ENCODE measurements around the gene CASQ1. TPM values are rescaled to one million over a fixed set of nuclear protein-coding genes. Genes with fewer than 3 reads are reported as not detected.
A peak's percentile ranks its signal among the peaks of the same experiment; 100 is the strongest.

CASQ1 gene
- total RNA-seq, 3 donors from 2014 or later = 0.34 to 0.82 TPM; not detected in 1

DNA sequence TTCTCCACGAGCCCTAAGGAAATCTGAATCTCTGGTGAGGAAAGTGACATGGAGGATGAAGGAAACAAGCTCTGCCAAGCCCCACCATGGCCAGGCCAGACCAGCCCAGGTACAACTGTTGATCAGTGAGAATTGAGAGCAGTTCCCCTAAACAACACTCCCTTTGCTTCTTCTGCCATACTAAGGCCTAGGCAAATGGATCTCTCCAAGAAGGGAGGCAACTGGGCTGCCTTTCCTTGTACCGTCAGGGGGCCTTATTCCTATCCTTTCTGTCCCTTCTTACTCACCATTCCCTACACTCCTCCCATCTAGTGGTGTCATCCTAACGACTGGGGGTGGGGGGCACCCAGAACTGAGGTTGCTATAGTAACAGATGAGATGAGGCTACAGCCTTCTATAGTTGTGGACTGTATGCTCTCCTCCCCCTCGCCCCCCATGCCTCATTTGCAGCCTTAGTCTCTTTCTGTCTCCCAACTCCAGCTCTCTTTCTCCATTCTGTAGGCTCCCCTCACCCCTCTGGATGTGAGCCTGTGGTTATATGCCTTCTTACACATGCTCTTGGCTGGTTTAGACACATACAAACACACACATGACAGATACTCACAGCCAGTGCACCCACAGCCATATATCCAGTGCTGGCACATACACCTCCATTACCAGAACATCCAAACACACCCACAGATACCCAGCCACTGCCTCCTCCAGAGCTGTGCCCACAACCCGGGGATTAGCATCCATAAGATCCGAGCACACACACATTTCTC, 18.4 kb downstream of the CASQ1 start:
- DNase-seq (no peak), ATAC-seq (no peak)
- Histone ChIP-seq H3K4me1 (ENCODE audit: low read depth) (peaks cover 17% of the 10 kb centered on the region), H3K4me3 (no peak overlapping the region), H3K36me3 (ENCODE audit: low read depth) (no peaks in the 10 kb centered on the region), H3K9me3 (no peaks in the 10 kb centered on the region)
- intact Hi-C loops (cut with DNase I, micrococcal nuclease) = no loop called here
- TF ChIP-seq, protein P1, sequence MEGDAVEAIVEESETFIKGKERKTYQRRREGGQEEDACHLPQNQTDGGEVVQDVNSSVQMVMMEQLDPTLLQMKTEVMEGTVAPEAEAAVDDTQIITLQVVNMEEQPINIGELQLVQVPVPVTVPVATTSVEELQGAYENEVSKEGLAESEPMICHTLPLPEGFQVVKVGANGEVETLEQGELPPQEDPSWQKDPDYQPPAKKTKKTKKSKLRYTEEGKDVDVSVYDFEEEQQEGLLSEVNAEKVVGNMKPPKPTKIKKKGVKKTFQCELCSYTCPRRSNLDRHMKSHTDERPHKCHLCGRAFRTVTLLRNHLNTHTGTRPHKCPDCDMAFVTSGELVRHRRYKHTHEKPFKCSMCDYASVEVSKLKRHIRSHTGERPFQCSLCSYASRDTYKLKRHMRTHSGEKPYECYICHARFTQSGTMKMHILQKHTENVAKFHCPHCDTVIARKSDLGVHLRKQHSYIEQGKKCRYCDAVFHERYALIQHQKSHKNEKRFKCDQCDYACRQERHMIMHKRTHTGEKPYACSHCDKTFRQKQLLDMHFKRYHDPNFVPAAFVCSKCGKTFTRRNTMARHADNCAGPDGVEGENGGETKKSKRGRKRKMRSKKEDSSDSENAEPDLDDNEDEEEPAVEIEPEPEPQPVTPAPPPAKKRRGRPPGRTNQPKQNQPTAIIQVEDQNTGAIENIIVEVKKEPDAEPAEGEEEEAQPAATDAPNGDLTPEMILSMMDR (IDR thresholded peaks at IDR 0.05) = no peak

DNA sequence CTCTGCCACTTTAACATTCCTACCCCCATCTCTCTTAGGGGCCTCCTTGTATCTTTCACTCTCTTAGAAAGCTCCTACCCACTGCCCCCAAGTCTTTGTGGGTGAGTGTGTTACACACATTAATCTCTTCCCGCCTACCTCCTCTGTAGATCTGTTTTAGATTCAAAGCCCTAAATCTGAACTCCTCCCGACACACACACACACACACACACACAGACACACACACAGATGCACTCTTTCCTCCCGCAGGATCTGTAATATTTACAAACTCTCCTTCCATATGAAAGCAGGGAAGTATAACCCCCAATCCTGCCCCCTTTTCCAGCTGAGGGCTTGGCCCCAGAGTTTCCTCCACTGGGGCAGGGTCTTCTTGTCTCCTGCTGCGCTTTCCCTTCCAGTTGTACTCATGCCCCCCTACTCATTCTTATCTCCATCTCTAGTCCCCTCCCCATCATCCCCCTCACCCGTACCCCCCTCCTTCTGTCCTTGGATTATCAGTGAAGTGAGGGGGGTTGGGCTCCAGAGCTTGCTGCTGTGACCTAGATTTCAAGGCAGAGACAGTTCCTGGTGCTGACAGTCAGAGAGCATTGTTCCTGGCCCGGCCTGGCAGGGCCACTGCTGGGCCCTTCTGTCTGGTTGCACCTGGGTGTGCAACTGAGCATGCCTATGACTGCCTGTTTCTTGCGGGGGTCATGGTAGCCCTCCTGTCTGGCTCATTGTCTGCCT, 19.1 kb downstream of the CASQ1 start:
- no peak for DNase-seq
- H3K4me3 ChIP-seq = no peak overlapping the region
- H3K9me3 ChIP-seq = no peaks in the 10 kb centered on the region
- no peak for ATAC-seq
- no peaks in the 10 kb centered on the region for H3K36me3 ChIP-seq (ENCODE audit: low read depth)
- H3K4me1 ChIP-seq (ENCODE audit: low read depth) = peaks cover 17% of the 10 kb centered on the region
- intact Hi-C loops (cut with DNase I, micrococcal nuclease) = no loop called here
- TF ChIP-seq, protein P1 (IDR thresholded peaks at IDR 0.05) = no peak

DNA sequence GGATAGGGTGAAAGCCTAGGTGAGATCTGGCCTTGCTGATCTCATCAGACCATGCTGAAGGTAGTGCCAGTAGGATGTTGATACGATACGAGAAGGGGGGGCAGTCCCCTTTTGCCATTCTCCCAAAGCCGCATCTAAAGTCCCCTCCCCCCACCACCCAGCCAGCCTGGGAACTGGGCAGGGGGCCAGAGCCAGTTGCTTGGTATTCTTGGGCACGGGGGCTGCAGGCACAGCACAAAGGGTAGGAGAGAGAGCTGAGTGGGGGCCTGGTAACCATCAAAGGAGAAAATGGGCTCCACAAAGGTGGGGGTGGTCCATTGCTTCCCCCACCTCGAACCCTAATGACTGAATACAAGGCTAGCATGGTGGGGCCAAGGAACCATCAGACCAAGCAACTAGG, 20.2 kb downstream of the CASQ1 start:
- DNase-seq (no peak), ATAC-seq (no peak)
- Histone ChIP-seq H3K9me3 (no peaks in the 10 kb centered on the region), H3K36me3 (ENCODE audit: low read depth) (no peaks in the 10 kb centered on the region), H3K4me1 (ENCODE audit: low read depth) (peaks cover 19% of the 10 kb centered on the region), H3K4me3 (no peak overlapping the region)
- TF ChIP-seq, protein P1 (IDR thresholded peaks at IDR 0.05) = no peak
- intact Hi-C loops (cut with DNase I, micrococcal nuclease) = no loop called here

DNA sequence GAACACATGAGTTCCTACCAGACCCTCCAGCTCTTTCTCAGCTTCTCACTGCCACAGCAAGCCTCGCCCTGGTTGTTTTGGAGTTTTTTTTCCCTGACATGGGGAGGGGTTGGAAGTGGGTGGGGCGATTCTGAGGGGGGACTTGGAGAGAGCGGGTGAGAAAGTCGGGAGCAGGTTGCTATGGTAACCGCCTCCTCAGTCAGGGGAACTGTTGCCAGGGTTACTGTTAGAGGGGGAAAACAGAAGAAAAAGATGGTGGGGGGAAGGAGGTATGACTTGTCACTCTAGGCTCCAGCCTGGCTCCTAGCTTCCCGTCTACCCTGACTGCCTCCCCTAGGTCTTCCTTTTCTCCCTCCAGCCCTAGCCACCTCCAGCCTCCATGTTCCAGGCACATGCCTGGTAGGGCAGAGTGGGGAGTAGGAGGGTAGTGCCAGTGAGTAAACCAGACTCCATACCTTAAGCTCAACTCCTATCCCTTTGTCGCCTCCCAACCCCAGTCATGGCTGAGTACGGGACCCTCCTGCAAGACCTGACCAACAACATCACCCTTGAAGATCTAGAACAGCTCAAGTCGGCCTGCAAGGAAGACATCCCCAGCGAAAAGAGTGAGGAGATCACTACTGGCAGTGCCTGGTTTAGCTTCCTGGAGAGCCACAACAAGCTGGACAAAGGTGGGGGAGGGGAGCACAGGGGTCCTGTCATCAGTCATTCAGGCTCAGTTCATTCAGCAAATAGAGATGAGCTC, 20.8 kb downstream of the CASQ1 start:
- intact Hi-C loops (cut with DNase I, micrococcal nuclease) = no loop called here
- H3K4me1 ChIP-seq (ENCODE audit: low read depth) = peaks cover 13% of the 10 kb centered on the region
- no peaks in the 10 kb centered on the region for H3K36me3 ChIP-seq (ENCODE audit: low read depth)
- no peak overlapping the region for H3K4me3 ChIP-seq
- no peak for DNase-seq
- TF ChIP-seq, protein P1 (IDR thresholded peaks at IDR 0.05) = no peak
- H3K9me3 ChIP-seq = no peaks in the 10 kb centered on the region
- no peak for ATAC-seq

DNA sequence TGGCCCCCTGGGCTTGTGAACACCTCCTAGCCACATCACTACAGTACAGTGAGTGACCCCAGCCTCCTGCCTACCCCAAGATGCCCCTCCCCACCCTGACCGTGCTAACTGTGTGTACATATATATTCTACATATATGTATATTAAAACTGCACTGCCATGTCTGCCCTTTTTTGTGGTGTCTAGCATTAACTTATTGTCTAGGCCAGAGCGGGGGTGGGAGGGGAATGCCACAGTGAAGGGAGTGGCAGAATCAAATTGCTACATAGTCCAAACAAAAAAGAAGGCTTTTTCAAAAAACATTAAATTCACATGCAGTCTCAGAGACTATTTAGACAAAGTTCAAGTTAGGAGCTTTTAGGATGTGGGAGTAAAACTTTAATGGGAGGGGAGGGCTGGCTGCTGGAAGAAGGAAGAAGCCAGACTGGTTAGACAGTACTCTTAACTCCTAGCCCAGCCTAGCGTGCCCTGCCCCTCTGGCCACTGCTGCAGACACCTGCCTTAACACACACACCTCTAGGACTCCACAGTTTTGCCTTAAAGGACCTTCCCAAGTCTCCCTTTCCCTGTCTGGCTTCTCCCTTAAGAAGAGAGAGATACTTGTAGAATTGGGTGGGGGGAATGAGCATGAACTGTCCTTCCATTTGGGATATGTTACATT, 24.2 kb downstream of the CASQ1 start:
- H3K36me3 ChIP-seq (ENCODE audit: low read depth) = no peaks in the 10 kb centered on the region
- TF ChIP-seq, protein P1 (IDR thresholded peaks at IDR 0.05) = no peak
- ATAC-seq (peak; percentile 81), DNase-seq (peak in 2 of 3 donors; percentile 55)
- H3K4me3 ChIP-seq = no peak overlapping the region
- peaks cover 6% of the 10 kb centered on the region for H3K4me1 ChIP-seq (ENCODE audit: low read depth)
- no peaks in the 10 kb centered on the region for H3K9me3 ChIP-seq
- intact Hi-C loops (cut with DNase I, micrococcal nuclease) = no loop called here

Data from mucosa of descending colon (tissue), 3 donors.